Activated CD8-positive, alpha-beta memory T cell treated with anti-CD3 and anti-CD28 coated beads for 36 hours (primary cell): Measurements from ENCODE around the gene MAP3K12. TPM values are rescaled to one million over a fixed set of nuclear protein-coding genes. Genes with fewer than 3 reads are reported as not detected.
"Not testable (repeated sequence)": the region's sequence is repeated elsewhere in the genome, so short reads cannot be mapped to it uniquely, and the experiment has no call there.

ENCODE experiments used
- CTCF ChIA-PET: fragments of 350-600 bp; sonication (Branson Sonifier 250); formaldehyde crosslinking; loops from one replicate; lab custom pipeline; 2021; ENCODE audit warnings: antibody characterized with exemption; lab: Charles Lee
- POLR2A ChIA-PET: fragments of 350-600 bp; sonication (Branson Sonifier 250); formaldehyde crosslinking; loops from one replicate; lab custom pipeline; 2021; ENCODE audit warnings: antibody characterized with exemption; lab: Charles Lee
- total RNA-seq, 2 experiments: library from RNA; stranded (reverse); gene quantifications; one replicate each; pipeline ENCODE4 v1.2.3, GENCODE V29; 2021

The MAP3K12 gene, protein sequence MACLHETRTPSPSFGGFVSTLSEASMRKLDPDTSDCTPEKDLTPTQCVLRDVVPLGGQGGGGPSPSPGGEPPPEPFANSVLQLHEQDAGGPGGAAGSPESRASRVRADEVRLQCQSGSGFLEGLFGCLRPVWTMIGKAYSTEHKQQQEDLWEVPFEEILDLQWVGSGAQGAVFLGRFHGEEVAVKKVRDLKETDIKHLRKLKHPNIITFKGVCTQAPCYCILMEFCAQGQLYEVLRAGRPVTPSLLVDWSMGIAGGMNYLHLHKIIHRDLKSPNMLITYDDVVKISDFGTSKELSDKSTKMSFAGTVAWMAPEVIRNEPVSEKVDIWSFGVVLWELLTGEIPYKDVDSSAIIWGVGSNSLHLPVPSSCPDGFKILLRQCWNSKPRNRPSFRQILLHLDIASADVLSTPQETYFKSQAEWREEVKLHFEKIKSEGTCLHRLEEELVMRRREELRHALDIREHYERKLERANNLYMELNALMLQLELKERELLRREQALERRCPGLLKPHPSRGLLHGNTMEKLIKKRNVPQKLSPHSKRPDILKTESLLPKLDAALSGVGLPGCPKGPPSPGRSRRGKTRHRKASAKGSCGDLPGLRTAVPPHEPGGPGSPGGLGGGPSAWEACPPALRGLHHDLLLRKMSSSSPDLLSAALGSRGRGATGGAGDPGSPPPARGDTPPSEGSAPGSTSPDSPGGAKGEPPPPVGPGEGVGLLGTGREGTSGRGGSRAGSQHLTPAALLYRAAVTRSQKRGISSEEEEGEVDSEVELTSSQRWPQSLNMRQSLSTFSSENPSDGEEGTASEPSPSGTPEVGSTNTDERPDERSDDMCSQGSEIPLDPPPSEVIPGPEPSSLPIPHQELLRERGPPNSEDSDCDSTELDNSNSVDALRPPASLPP
- 10 to 100 TPM; 10.5 to 13.8 TPM for total RNA-seq

- CTCF ChIA-PET: interaction anchor here (1.0 to 2.4 kb wide), 4 partner anchors 10 to 178 kb away, joined by 3 to 12 read pairs (median 4); partner anchors contain the start of gene AAAS
- POLR2A ChIA-PET: interaction anchor here (1.0 kb wide), 1 partner anchor 8 kb away, joined by 6 read pairs; no protein-coding TSS in a partner anchor
Measured at GRCh38 chr12:53499266-53500141, at the start of gene MAP3K12. MAP3K12 (minus strand) TSS chr12:53499458; CDS start chr12:53487391, 12,067 bp downstream.

DNA sequence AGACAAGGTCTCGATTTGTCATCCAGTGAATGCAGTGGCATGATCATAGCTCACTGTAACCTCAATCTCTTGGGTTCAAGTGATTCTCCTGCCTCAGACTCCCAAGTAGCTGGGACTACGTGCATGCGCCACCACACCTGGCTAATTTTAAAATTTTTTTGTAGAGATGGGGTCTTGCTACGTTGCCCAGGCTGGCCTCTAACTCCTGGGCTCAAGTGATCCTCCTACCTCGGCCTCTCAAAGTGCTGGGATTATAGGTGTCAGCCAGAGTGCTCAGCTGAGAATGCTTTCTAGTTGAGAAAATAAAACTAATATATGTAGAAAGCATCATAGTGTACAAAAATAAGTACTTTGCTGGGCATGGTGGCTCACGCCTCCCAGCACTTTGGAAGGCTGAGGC, 49.1 kb upstream of the MAP3K12 start:
- POLR2A ChIA-PET: not testable (repeated sequence)
- CTCF ChIA-PET: interaction anchor here (0.9 kb wide), 1 partner anchor 11 kb away, joined by 3 read pairs; no protein-coding TSS in a partner anchor

DNA sequence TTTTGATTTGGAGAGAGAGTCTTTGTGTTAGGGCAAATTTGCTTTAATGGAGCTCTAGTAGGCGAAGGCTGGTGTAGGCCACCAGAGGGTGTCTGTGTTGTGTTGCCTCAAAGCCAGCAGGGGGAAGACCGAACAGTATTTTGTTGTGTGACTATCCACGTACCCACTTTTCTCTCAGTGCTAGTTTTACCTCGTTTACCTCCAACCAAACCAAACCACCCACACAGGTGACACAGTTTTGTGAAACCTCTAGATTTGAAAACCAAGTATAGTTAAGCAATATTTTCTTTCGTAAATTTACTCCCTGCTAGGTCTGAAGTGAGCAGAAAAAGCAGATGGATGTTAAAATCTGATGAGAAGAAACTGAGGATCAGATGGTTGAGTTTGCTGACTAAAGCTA, 44.3 kb upstream of the MAP3K12 start:
- CTCF ChIA-PET: interaction anchor here (0.5 to 2.5 kb wide), 20 partner anchors 14 to 203 kb away, joined by 3 to 27 read pairs (median 3); partner anchors contain the start of genes ATF7 and ATP5MC2
- POLR2A ChIA-PET: interaction anchor here (1.3 kb wide), 1 partner anchor 133 kb away, joined by 3 read pairs; no protein-coding TSS in a partner anchor

GRCh38 chr12:53539526-53539925, 40.3 kb upstream of the MAP3K12 start:
- ChIA-PET CTCF (interaction anchor here (0.9 kb wide), 1 partner anchor 205 kb away, joined by 3 read pairs; no protein-coding TSS in a partner anchor), POLR2A (no interaction called here)

- CTCF ChIA-PET: no interaction called here
- POLR2A ChIA-PET: no interaction called here
Measured at GRCh38 chr12:53538209-53538689, 39.0 kb upstream of the MAP3K12 start.

GRCh38 chr12:53536962-53537361, 37.7 kb upstream of the MAP3K12 start:
- ChIA-PET CTCF (no interaction called here), POLR2A (no interaction called here)

DNA sequence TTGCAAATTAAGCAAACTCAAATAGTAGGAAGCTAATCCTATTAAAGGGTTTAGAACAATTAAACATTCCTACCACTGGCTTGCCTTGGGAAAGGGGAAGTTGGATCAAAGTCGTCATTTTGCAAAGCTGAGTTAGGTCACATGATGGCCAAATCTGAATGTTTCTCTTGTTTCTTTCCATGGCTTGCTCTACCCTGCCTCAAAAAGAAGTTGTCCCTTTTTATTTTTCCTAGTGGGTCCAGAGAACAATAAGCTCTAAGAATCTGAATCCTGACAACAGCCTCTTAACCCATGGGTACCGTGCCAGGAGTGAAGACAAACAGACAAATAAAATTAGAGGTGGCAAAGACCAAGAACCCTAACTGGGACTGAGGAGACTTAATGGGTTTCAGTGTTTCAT, 34.2 kb upstream of the MAP3K12 start:
- ChIA-PET POLR2A (no interaction called here), CTCF (interaction anchor here (1.1 kb wide), 1 partner anchor 20 kb away, joined by 3 read pairs; no protein-coding TSS in a partner anchor)

DNA sequence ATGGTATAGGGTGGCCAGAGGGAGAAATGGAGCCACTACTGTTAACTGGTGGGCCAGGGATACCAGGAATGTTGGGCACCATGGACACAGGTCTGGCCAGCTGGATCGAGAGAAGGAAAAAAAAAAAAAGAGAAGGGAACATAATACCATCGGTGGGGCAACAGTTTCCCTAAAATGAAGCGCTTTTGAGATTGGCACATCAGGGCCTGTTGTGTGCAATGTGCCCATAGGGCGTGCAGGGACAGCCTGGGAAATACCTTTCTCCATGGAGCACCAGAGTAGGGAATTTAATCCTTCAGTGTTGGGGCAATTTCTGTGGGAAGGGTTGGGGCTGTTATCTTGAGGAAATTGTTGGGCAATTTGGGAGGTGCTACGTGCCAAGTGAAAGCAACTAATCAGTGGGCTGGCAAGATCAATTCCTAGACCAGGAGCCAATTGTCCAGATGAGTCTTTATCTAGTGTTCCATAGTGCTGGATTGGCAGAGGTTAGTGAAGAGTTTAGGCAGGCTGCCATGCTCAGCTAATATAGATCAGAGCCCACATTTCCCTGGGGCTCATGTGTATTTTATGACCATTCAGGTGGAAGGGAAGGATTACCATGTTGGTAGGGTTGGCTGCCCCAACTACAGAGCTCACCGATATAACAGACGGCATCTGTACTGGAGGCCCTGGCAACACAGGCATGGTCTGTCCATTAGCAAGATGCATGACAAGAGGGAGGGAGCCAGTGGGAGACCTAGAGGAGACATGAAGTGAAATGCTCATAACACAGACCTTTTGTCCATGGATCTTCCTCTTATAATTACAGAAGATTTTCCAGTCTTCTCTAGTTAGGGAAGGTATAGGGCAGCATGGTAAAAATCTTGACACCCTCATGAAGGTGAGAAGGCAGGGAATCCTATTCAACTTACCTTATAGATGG, 33.5 kb upstream of the MAP3K12 start:
- CTCF ChIA-PET: interaction anchor here (1.1 kb wide), 1 partner anchor 19 kb away, joined by 3 read pairs; no protein-coding TSS in a partner anchor
- POLR2A ChIA-PET: no interaction called here

DNA sequence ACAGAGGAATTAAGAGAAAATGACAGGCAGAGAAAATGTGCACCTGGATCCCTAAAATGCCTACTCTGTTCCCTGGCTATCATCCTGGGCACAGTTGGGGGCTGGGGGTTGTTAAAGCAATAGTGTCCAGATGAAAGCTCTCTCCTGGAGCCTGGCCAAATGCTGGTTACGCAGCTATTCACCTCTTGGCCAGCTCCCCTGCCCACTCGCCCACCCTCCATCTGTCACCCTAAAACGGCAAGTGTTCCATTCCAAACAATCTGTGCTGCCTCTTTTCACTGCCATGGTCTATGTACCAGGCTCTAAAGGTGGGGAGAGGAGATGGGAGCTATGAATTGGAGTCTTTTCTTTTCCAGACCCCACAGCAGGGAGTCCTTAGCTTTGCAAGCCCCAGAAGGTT, 32.8 kb upstream of the MAP3K12 start:
- CTCF ChIA-PET: interaction anchor here (0.6 kb wide), 1 partner anchor 41 kb away, joined by 4 read pairs; no protein-coding TSS in a partner anchor

DNA sequence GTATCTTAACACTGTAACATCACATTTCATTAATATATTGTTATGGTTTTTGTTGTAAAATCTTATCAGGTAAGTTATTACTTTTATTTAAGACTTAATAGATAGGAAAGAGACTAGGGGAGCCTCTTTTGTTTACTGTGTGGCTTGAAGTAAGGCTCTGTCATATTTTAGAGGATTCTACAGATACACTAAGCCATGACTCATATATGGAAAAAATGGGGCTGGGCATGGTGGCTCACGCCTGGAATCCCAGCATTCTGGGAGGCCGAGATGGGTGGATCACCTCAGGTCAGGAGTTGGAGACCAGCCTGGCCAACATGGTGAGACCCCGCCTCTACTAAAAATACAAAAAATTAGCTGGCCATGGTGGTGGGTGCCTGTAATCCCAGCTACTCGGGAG, 31.7 kb upstream of the MAP3K12 start:
- ChIA-PET CTCF (interaction anchor here (0.6 kb wide), 2 partner anchors 16 to 75 kb away, joined by 3 to 4 read pairs; no protein-coding TSS in a partner anchor), POLR2A (no interaction called here)

More for the DNA sequence above, 32.8 kb upstream of the MAP3K12 start:
- POLR2A ChIA-PET: no interaction called here

GRCh38 chr12:53530061-53530460, 30.8 kb upstream of the MAP3K12 start:
- POLR2A ChIA-PET: no interaction called here

DNA sequence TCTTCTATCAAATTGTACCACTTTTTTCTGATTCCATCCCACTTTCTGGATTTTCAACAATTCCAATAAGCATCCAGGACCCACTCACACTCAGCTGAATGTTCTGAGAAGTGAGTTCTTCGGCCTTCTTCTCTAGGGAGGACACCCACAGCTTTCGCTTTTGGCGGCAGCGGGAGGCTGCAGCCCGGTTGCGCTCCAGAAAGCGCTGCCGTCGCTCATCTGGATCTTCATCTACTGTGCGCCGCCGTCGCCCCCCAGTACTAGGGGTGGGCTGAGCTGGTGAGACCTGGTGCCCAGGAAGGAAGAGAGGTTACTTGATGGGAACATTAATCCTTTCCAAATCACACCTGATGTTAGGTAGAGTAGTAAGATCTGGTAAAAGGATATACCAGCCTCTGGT, 25.2 kb upstream of the MAP3K12 start:
- POLR2A ChIA-PET: no interaction called here
- CTCF ChIA-PET: no interaction called here

More at GRCh38 chr12:53530061-53530460, 30.8 kb upstream of the MAP3K12 start:
- CTCF ChIA-PET: interaction anchor here (1.8 kb wide), 1 partner anchor 13 kb away, joined by 7 read pairs; no protein-coding TSS in a partner anchor

DNA sequence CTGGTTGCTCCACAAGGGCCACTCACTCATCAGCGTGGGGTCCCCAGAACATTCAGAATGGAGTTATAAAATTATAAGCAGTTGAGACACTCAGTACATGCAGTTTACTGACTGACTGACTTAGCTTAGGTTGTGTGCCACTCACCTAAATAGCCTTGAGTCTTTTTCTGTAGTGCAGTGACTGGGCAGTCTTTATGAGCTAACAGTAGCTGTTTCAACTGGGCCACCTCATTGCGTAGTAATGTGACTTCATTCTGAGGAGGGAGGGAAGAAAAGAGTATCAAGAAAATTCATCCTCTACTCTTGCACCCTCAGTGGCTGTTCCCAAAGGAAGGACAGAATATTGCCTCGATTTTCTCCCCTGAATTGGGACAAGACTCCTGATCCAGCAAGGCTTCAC, 23.9 kb upstream of the MAP3K12 start:
- ChIA-PET CTCF (interaction anchor here (0.9 to 1.0 kb wide), 2 partner anchors 18 to 27 kb away, joined by 3 to 5 read pairs; no protein-coding TSS in a partner anchor), POLR2A (no interaction called here)

DNA sequence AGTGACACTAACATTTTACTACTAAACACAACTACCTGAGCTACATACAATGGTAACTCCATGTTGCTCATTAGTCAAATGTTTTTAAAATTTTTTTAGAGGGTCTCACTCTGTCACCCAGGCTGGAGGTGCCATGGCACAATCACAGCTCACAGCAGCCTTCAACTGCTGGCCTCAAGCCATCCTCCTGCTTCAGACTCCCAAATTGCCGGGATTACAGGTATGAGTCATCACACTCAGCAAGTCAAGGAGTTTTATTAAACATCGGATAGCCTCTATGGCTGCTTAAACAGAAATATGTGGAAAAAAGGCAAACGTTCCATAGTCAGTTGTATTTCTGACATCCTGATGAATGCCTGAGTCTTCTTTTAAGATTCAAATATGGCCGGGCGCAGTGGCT, 19.1 kb upstream of the MAP3K12 start:
- POLR2A ChIA-PET: no interaction called here
- CTCF ChIA-PET: interaction anchor here (0.7 to 1.3 kb wide), 2 partner anchors 9 to 446 kb away, joined by 4 to 5 read pairs; no protein-coding TSS in a partner anchor

- ChIA-PET CTCF (interaction anchor here (1.5 kb wide), 1 partner anchor 158 kb away, joined by 3 read pairs; the partner anchor contains the start of gene ATP5MC2), POLR2A (no interaction called here)
Measured at GRCh38 chr12:53516758-53517455, 17.6 kb upstream of the MAP3K12 start.

- ChIA-PET CTCF (interaction anchor here (1.2 kb wide), 1 partner anchor 163 kb away, joined by 3 read pairs; no protein-coding TSS in a partner anchor), POLR2A (no interaction called here)
Measured at GRCh38 chr12:53515291-53515680, 16.0 kb upstream of the MAP3K12 start.
